ENCODE data around the gene MAB21L1. TPM values are rescaled to one million over a fixed set of nuclear protein-coding genes. Genes with fewer than 3 reads are reported as not detected.

MAB21L1 gene
- polyA plus RNA-seq, 2 of the 4 experiments (the other 2 are of a cell fraction) = not detected

DNA sequence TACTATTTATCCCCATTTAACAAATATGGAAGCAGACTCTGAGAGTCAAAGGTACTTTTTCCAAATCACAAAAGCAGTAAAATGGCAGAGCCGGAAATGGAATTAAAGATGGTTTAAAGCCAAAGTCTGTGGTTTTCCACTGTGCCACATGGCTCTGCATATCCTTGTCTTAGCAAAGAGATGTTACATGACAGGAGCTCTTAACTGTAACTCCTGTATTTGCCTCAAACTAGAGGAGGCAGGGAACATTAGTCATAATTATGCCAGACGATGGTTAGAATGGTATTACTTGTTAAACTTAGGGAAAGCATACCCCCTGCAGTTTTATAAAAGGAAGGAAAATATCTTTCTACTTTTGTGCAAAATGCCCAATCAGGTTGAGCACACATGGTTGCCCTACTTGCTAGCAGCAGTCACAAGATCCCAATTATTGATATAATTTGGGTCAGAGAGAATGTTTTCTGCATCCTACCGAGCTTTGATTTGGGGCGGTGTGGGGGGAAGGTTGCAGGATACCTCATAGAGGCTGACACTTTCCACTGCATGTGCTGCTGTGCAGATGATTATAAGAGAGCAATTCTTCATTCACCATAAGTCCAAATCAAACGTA lies 42.0 kb upstream of the MAB21L1 start:
- H3K4me3 ChIP-seq = no peak overlapping the region
- H3K9me3 ChIP-seq = no peaks in the 10 kb centered on the region
- POLR2A ChIA-PET = no interaction called here
- no peak overlapping the region for H3K4me2 ChIP-seq
- WGBS (ENCODE audit: missing lambda C conversion rate) = 78% methylated on average over 5 of the region's 5 CpGs
- DNase-seq (ENCODE audit: low read depth in 1 of 2, low spot score in 1 of 2) (no peak), ATAC-seq (no peak), FAIRE-seq (no peak)
- no peaks in the 10 kb centered on the region for H3K4me1 ChIP-seq
- no peak overlapping the region for H3K27ac ChIP-seq
- CTCF ChIA-PET = no interaction called here
- no peak for TF ChIP-seq CBX8 (IDR thresholded peaks at IDR 0.05)
- TF ChIP-seq MAZ (IDR thresholded peaks at IDR 0.05; ENCODE audit: borderline replicate concordance, low read depth, low read length) = no peak
- TF ChIP-seq FOSL2 (IDR thresholded peaks at IDR 0.05) = no peak
- no peak for TF ChIP-seq FOSL2 (CRISPR knock-in tag; IDR thresholded peaks at IDR 0.05)
- no peak for TF ChIP-seq NFE2L2 (conservative IDR thresholded peaks at IDR 0.05; ENCODE audit: low read length)
- TF ChIP-seq HEYL (CRISPR knock-in tag; IDR thresholded peaks at IDR 0.05) = no peak
- TF ChIP-seq HOXB13 (CRISPR knock-in tag; IDR thresholded peaks at IDR 0.05; ENCODE audit: low read depth) = no peak

DNA sequence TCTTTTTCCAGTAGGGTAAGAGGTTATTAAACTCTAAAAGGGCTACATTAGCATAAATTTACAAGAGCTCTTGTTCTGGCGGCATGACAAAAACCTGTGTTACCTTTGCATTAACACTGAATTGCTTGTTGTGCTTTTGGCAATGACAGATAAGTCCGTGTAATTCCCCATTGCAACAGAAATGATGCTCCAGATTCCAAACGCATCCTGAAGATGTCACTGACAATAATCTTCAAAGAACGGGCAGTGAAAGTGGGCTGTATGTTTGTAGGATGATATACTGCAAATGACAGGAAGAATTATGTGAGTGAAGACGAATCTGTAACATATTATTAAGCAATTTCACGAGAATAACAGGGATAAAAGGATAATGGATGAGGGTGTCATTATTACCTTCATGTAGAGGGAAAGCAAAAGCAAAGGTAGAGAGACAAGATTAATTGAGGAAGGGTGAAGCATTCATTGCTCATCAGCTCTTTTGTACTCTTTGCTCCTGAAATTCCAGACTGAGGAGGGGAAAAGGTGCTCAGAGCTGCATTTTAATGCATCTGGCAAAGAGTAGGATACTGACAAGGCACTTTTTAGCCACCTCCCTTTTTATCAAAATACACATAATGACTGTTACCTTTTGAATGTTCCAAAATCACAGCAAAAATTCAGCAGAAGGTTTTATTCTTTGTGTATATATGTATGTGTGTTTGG lies 38.5 kb upstream of the MAB21L1 start:
- TF ChIP-seq MAX (IDR thresholded peaks at IDR 0.05) (no peak), HDAC2 (IDR thresholded peaks at IDR 0.05) (no peak), GATA3 (IDR thresholded peaks at IDR 0.05; ENCODE audit: borderline replicate concordance) (no peak), CBX2 (IDR thresholded peaks at IDR 0.05; ENCODE audit: borderline replicate concordance, low read depth) (no peak), HOXB13 (CRISPR knock-in tag; IDR thresholded peaks at IDR 0.05; ENCODE audit: low read depth) (no peak), NPAS2 (CRISPR knock-in tag; IDR thresholded peaks at IDR 0.05; ENCODE audit: borderline replicate concordance) (no peak), ZC3H11A (IDR thresholded peaks at IDR 0.05) (no peak), EP300 (IDR thresholded peaks at IDR 0.05) (no peak), HES2 (IDR thresholded peaks at IDR 0.05) (no peak), FOSB (CRISPR knock-in tag; IDR thresholded peaks at IDR 0.05) (no peak), NR3C1 (IDR thresholded peaks at IDR 0.05) (no peak), SMC3 (IDR thresholded peaks at IDR 0.05) (no peak), CHD4 (IDR thresholded peaks at IDR 0.05; ENCODE audit: borderline replicate concordance) (no peak)
- TF ChIP-seq, protein P1, sequence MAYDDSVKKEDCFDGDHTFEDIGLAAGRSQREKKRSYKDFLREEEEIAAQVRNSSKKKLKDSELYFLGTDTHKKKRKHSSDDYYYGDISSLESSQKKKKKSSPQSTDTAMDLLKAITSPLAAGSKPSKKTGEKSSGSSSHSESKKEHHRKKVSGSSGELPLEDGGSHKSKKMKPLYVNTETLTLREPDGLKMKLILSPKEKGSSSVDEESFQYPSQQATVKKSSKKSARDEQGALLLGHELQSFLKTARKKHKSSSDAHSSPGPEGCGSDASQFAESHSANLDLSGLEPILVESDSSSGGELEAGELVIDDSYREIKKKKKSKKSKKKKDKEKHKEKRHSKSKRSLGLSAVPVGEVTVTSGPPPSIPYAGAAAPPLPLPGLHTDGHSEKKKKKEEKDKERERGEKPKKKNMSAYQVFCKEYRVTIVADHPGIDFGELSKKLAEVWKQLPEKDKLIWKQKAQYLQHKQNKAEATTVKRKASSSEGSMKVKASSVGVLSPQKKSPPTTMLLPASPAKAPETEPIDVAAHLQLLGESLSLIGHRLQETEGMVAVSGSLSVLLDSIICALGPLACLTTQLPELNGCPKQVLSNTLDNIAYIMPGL (CRISPR knock-in tag; IDR thresholded peaks at IDR 0.05; ENCODE audit: borderline replicate concordance) = no peak
- no peak for ATAC-seq
- no peak for DNase-seq (ENCODE audit: low read depth in 1 of 2, low spot score in 1 of 2)
- no peaks in the 10 kb centered on the region for H3K4me1 ChIP-seq
- no peak overlapping the region for H3K4me2 ChIP-seq
- no peaks in the 10 kb centered on the region for H3K9me3 ChIP-seq
- ChIA-PET CTCF (interaction anchor here (0.6 kb wide), 1 partner anchor 31 kb away, joined by 3 read pairs; no protein-coding TSS in a partner anchor), POLR2A (no interaction called here)
- no peak overlapping the region for H3K4me3 ChIP-seq
- H3K27ac ChIP-seq = no peak overlapping the region
- 79% methylated on average over 6 of the region's 6 CpGs for WGBS (ENCODE audit: missing lambda C conversion rate)
- FAIRE-seq = no peak

- ATAC-seq (no peak), FAIRE-seq (no peak), DNase-seq (ENCODE audit: low read depth in 1 of 2, low spot score in 1 of 2) (no peak)
- CTCF ChIA-PET = interaction anchor here (0.6 kb wide), 1 partner anchor 32 kb away, joined by 3 read pairs; no protein-coding TSS in a partner anchor
- Histone ChIP-seq H3K4me2 (no peak overlapping the region), H3K4me1 (no peaks in the 10 kb centered on the region), H3K9me3 (no peaks in the 10 kb centered on the region), H3K4me3 (no peak overlapping the region), H3K27ac (no peak overlapping the region)
- WGBS (ENCODE audit: missing lambda C conversion rate) = 92% methylated on average over 7 of the region's 7 CpGs
- POLR2A ChIA-PET = no interaction called here
- no peak for TF ChIP-seq SMC3 (IDR thresholded peaks at IDR 0.05)
- TF ChIP-seq REST (IDR thresholded peaks at IDR 0.05) = no peak
- no peak for TF ChIP-seq HDAC2 (IDR thresholded peaks at IDR 0.05)
- TF ChIP-seq POLR2A (IDR thresholded peaks at IDR 0.05; ENCODE audit: low read length) = no peak
- TF ChIP-seq RFX5 (IDR thresholded peaks at IDR 0.05) = no peak
- no peak for TF ChIP-seq RAD21 (conservative IDR thresholded peaks at IDR 0.05 in 1 of 2, IDR thresholded peaks at IDR 0.05 in 1 of 2)
- TF ChIP-seq PBX3 (IDR thresholded peaks at IDR 0.05) = no peak
- TF ChIP-seq NFE2L2 (conservative IDR thresholded peaks at IDR 0.05; ENCODE audit: low read length) = no peak
- TF ChIP-seq JUN (IDR thresholded peaks at IDR 0.05) = no peak
- no peak for TF ChIP-seq BHLHE40 (IDR thresholded peaks at IDR 0.05; ENCODE audit: low read depth, low read length)
These were observed 37.6 kb upstream of the MAB21L1 start for GRCh38 chr13:35514061-35514477.
